IMR-90 (cell line): ENCODE results near the gene NMNAT3. TPM values are rescaled to one million over a fixed set of nuclear protein-coding genes. Genes with fewer than 3 reads are reported as not detected.

Experiments used
- ATAC-seq: fragments of 200-7000 bp; cut with Tn5 transposase; 2 replicates; pipeline ENCODE4 v1.9.1; 2020; ENCODE audit warnings: low read depth, mild to moderate bottlenecking, moderate library complexity
- BruUV-seq: library from RNA; stranded (reverse); fragments of 400-500 nt; replicated peaks from 2 replicates; lab custom pipeline; 2021; lab: Mats Ljungman, UMichigan
- CTCF ChIA-PET: fragments of 300-600 bp; formaldehyde crosslinking; extraction: SDS; loops from one replicate; lab custom pipeline; 2021; ENCODE audit warnings: antibody characterized with exemption; lab: Yijun Ruan, JAX
- POLR2A ChIA-PET: fragments of 300-600 bp; sonication (Branson Sonifier 250); formaldehyde crosslinking; loops from one replicate; lab custom pipeline; 2022; ENCODE audit warnings: antibody characterized with exemption; ENCODE audit not compliant: unreplicated experiment; lab: Charles Lee
- DNase-seq: peaks from one replicate; pipeline ENCODE4 v3.0.0; 2013
- H2AFZ ChIP-seq: replicated peaks from 2 replicates; pipeline ENCODE3; 2013; ENCODE audit warnings: low read length, mild to moderate bottlenecking; ENCODE audit not compliant: poor library complexity
- H2AK5ac ChIP-seq: 2 replicates; pipeline ENCODE4 v1.6.1; 2013; ENCODE audit warnings: low read depth, low read length, inconsistent platforms
- H2AK9ac ChIP-seq: replicated peaks from 2 replicates; pipeline ENCODE3; 2013; ENCODE audit warnings: mild to moderate bottlenecking, low read depth, low read length, moderate library complexity; ENCODE audit not compliant: poor library complexity
- H2BK120ac ChIP-seq: 2 replicates; pipeline ENCODE4 v1.6.1; 2013; ENCODE audit warnings: low read depth, low read length, inconsistent platforms
- H2BK15ac ChIP-seq: 3 replicates; pipeline ENCODE4 v1.6.1; 2013; ENCODE audit warnings: low read depth, low read length, inconsistent platforms
- H2BK20ac ChIP-seq: 2 replicates; pipeline ENCODE4 v1.6.1; 2013; ENCODE audit warnings: low read depth, mild to moderate bottlenecking, inconsistent platforms, low read length, moderate library complexity
- H2BK5ac ChIP-seq: 2 replicates; pipeline ENCODE4 v1.6.1; 2013; ENCODE audit warnings: mild to moderate bottlenecking, low read depth, low read length, inconsistent platforms; ENCODE audit not compliant: poor library complexity, severe bottlenecking
- H3K14ac ChIP-seq: replicated peaks from 2 replicates; pipeline ENCODE4 v1.6.1; 2013; ENCODE audit warnings: low read depth, low read length, inconsistent platforms
- H3K18ac ChIP-seq: 2 replicates; pipeline ENCODE4 v1.6.1; 2013; ENCODE audit warnings: low read depth, low read length, control low read depth
- H3K23ac ChIP-seq: 2 replicates; pipeline ENCODE4 v1.6.1; 2013; ENCODE audit warnings: low read depth, low read length, inconsistent platforms
- H3K27ac ChIP-seq: 2 replicates; pipeline ENCODE4 v1.5.1; 2013; ENCODE audit warnings: mild to moderate bottlenecking, control low read depth, low read length; ENCODE audit not compliant: insufficient read depth
- H3K27me3 ChIP-seq: 2 replicates; pipeline ENCODE4 v1.6.1; 2013; ENCODE audit warnings: low read length; ENCODE audit not compliant: control insufficient read depth, insufficient read depth
- H3K36me3 ChIP-seq: 2 replicates; pipeline ENCODE4 v1.6.1; 2013; ENCODE audit warnings: low read length, mixed read lengths; ENCODE audit not compliant: control insufficient read depth, insufficient read depth
- H3K4ac ChIP-seq: 2 replicates; pipeline ENCODE4 v1.6.1; 2013; ENCODE audit warnings: low read depth, low read length, inconsistent platforms
- H3K4me1 ChIP-seq: 2 replicates; pipeline ENCODE4 v1.6.1; 2013; ENCODE audit warnings: low read length, mixed read lengths; ENCODE audit not compliant: control insufficient read depth, insufficient read depth
- H3K4me2 ChIP-seq: 2 replicates; pipeline ENCODE4 v1.6.1; 2013; ENCODE audit warnings: low read depth, mild to moderate bottlenecking, control low read depth, low read length, moderate library complexity
- H3K4me3 ChIP-seq: 2 replicates; pipeline ENCODE4 v1.5.1; 2013; ENCODE audit warnings: low read depth, mild to moderate bottlenecking, control low read depth, low read length, moderate library complexity; ENCODE audit not compliant: insufficient read depth
- H3K56ac ChIP-seq: 2 replicates; pipeline ENCODE4 v1.6.1; 2013; ENCODE audit warnings: low read length, inconsistent platforms; ENCODE audit not compliant: insufficient read depth; ENCODE audit errors: extremely low read depth
- H3K79me1 ChIP-seq, 2 experiments: 2 replicates each; pipeline ENCODE4 v1.6.1; 2013; ENCODE audit warnings: low read length in 2 of 2, inconsistent platforms in 1 of 2, low read depth in 1 of 2
- H3K9ac ChIP-seq: 2 replicates; pipeline ENCODE4 v1.6.1; 2013; ENCODE audit warnings: low read depth, low read length, control low read depth
- H3K9me1 ChIP-seq: 2 replicates; pipeline ENCODE4 v1.6.1; 2013; ENCODE audit warnings: low read length, inconsistent platforms; ENCODE audit not compliant: insufficient read depth
- H3K9me3 ChIP-seq: 2 replicates; pipeline ENCODE4 v1.6.1; 2013; ENCODE audit warnings: low read length; ENCODE audit not compliant: control insufficient read depth, insufficient read depth
- H4K20me1 ChIP-seq: 2 replicates; pipeline ENCODE4 v1.6.1; 2013; ENCODE audit warnings: low read length, inconsistent platforms; ENCODE audit not compliant: insufficient read depth
- H4K5ac ChIP-seq: 2 replicates; pipeline ENCODE4 v1.6.1; 2013; ENCODE audit warnings: mild to moderate bottlenecking, low read depth, low read length, control low read depth
- H4K8ac ChIP-seq, 2 experiments: 2 replicates each; pipeline ENCODE4 v1.6.1; 2013; ENCODE audit warnings: low read depth in 2 of 2, low read length in 2 of 2, control low read depth in 1 of 2, inconsistent platforms in 1 of 2
- H4K91ac ChIP-seq: 2 replicates; pipeline ENCODE4 v1.6.1; 2013; ENCODE audit warnings: low read depth, low read length, inconsistent platforms; ENCODE audit not compliant: insufficient read depth
- BHLHE40 ChIP-seq: fragments of 150-350 bp; IDR thresholded peaks from 2 replicates; pipeline ENCODE4 v1.6.1; 2016; ENCODE audit warnings: mild to moderate bottlenecking, low read depth, low read length
- CEBPB ChIP-seq: IDR thresholded peaks from 2 replicates; pipeline ENCODE4 v1.6.1; 2012; ENCODE audit warnings: low read depth, low read length, improper control_type of control experiment
- MAFK ChIP-seq: IDR thresholded peaks from 2 replicates; pipeline ENCODE4 v1.6.1; 2012; ENCODE audit warnings: low read depth, low read length, improper control_type of control experiment
- MXI1 ChIP-seq: IDR thresholded peaks from 2 replicates; pipeline ENCODE4 v1.6.1; 2012; ENCODE audit warnings: low read depth, mild to moderate bottlenecking, low read length, moderate library complexity, borderline replicate concordance
- NFE2L2 ChIP-seq: fragments of 150-350 bp; IDR thresholded peaks from 2 replicates; pipeline ENCODE4 v1.6.1; 2016; ENCODE audit warnings: low read depth, mild to moderate bottlenecking, low read length
- RFX5 ChIP-seq: IDR thresholded peaks from 2 replicates; pipeline ENCODE4 v1.8.0; 2012; ENCODE audit warnings: low read depth, mild to moderate bottlenecking, low read length, moderate library complexity
- WGBS, 2 experiments: methylation state at CpG; one replicate each; pipeline versions ENCODE4 v1.1.5 to v1.1.7; 2013; ENCODE audit warnings: missing lambda C conversion rate in 2 of 2; ENCODE audit not compliant: insufficient read length in 1 of 2; ENCODE audit errors: extremely low coverage in 2 of 2; 5-methylcytosine and 5-hydroxymethylcytosine counted together
- dilution Hi-C: fragments of 300-500 bp; cut with HindIII; formaldehyde crosslinking; loops from one replicate; pipeline ENCODE4 v1.14.3; 2018; ENCODE audit warnings: low sequenced_read_pairs; ENCODE audit not compliant: unreplicated experiment
- in situ Hi-C: fragments of 300-500 bp; cut with MboI; formaldehyde crosslinking; loops from 3 replicates; pipeline ENCODE4 v1.14.3; 2019; ENCODE audit warnings: low sequenced_read_pairs, inconsistent platforms, mixed read lengths
- intact Hi-C: fragments of 100-400 bp; cut with micrococcal nuclease; formaldehyde crosslinking; loops from 2 replicates; pipeline ENCODE4 v1.10.0; 2022
- polyA plus RNA-seq, 3 experiments: library from polyadenylated mRNA; depleted of rRNA; stranded (reverse); fragments of >200 nt; gene quantifications; 2 replicates each; pipeline ENCODE4 v1.2.3, GENCODE V29; 2012; ENCODE audit warnings: low replicate concordance in 1 of 3
- total RNA-seq: library from RNA; depleted of rRNA; stranded (reverse); fragments of >200 nt; gene quantifications from 2 replicates; pipeline ENCODE4 v1.2.3, GENCODE V29; 2012

Gene NMNAT3
- total and polyA plus RNA-seq, 2 of the 4 experiments (the other 2 are of a cell fraction): 0.12 to 0.36 TPM

- Histone ChIP-seq H3K27ac (no peak overlapping the region), H3K14ac (no peak overlapping the region), H2AK5ac (no peak overlapping the region), H4K5ac (no peak overlapping the region), H3K4me2 (no peak overlapping the region), H4K91ac (no peak overlapping the region), H3K4me3 (no peak overlapping the region), H3K23ac (no peak overlapping the region), H3K56ac (no peak overlapping the region), H3K9me1 (no peaks in the 10 kb centered on the region), H2BK5ac (no peak overlapping the region), H3K18ac (no peak overlapping the region), H3K9me3 (no peaks in the 10 kb centered on the region), H4K20me1 (no peaks in the 10 kb centered on the region), H3K27me3 (peaks cover 4% of the 10 kb centered on the region; the same call in 1 of the 2 replicates), H4K8ac (no peak overlapping the region), H3K4me1 (no peaks in the 10 kb centered on the region), H2BK120ac (no peak overlapping the region), H2BK20ac (no peak overlapping the region), H3K9ac (no peak overlapping the region), H3K36me3 (no peaks in the 10 kb centered on the region), H2AFZ (no peak overlapping the region), H2BK15ac (no peak overlapping the region), H3K79me1 (no peaks in the 10 kb centered on the region), H3K4ac (no peak overlapping the region), H2AK9ac (no peak overlapping the region)
- in situ Hi-C loops: no loop called here
- ChIA-PET CTCF (no interaction called here), POLR2A (no interaction called here)
- intact Hi-C loops: no loop called here
- ATAC-seq: no peak
- dilution Hi-C loops: no loop called here
- no TSS peak for BruUV-seq
- WGBS, 2 experiments: 17% methylated on average over 1 of the region's 4 CpGs; no CpG with 5 or more reads in 1 of the 2 experiments
- TF ChIP-seq CEBPB (no peak), RFX5 (no peak), BHLHE40 (no peak), MXI1 (no peak), NFE2L2 (no peak), MAFK (no peak)
- no peak for DNase-seq
Measured at GRCh38 chr3:139672884-139673283, 4.9 kb downstream of the NMNAT3 start.
